ENCODE results near the gene SYNGR1.
"Not testable (repeated sequence)": the region's sequence is repeated elsewhere in the genome, so short reads cannot be mapped to it uniquely, and the experiment has no call there.

SYNGR1 gene

DNA sequence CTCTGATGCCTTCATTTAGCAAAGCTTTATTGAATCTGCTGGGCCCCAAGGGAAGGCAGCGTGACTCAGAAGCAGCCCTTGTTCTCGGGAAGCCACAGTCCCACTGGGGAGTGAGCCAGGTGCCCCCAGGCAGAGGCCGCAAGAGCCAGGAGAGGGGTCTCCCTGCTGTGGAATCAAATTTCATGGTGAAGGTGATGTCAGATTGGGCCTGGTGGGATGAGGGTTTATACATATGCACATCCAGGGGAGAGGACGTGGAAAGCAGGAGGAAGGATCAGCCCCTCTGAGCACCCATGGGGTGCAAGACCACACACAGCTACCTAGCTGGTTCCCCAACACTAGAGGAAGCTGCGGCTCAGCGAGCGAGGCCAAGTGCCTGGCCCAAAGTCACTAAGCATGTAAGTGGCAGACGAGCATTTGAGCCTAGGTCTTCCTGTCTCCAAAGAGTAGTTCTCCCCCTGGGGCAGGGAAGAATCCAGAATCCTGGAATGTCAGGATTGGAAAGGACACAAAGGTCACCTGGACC is 2.0 kb downstream of the SYNGR1 start:
- DNase-seq (ENCODE audit: low spot score), result no peak

DNA sequence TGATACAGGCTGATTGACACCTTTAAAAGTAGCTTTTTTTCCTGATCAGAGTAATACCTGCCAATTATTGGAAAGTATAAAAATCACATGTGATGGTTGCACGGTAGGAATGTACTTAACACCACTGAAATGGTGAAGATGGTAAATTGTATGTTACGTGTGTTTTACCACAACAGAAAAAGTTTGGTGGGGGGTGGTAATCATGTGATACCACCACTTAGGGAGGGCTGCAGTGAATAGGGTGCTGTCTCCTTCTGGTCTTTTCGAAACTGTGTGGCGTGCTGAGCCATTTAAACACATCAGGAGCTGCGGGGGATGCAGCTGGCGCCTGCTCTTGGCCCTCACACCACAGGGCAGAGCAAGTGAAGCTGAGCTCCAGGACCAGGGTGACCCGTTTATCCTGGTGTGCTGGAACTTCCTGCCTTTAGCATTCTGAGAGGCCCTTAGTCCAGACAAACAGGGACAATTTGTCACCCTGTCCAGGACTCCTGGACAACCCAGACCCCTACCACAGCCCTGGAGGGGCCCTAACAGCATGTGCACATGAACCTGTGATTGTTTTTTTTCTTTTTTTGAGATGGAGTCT is 2.6 kb downstream of the SYNGR1 start:
- DNase-seq (ENCODE audit: low spot score), result no peak

DNA sequence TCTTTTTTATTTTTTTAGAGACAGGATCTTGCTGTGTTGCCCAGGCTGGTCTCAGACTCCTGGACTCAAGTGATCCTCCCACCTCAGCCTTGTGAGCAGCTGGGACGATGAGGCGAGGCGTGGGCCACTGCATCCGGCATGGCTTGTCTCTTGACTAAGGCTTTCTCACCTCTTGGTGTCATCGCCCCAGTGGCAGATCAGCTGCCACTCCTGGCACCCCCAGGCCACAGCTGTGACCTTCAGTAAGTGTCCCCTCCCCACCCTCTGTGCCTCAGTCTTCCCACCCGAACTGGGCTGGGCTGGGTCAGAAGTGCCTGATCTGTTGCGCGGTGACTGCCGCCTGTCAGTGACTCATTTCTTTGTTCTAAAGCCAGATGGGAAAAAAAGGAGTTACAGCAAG is 3.6 kb downstream of the SYNGR1 start:
- no peak for DNase-seq (ENCODE audit: low spot score)

DNA sequence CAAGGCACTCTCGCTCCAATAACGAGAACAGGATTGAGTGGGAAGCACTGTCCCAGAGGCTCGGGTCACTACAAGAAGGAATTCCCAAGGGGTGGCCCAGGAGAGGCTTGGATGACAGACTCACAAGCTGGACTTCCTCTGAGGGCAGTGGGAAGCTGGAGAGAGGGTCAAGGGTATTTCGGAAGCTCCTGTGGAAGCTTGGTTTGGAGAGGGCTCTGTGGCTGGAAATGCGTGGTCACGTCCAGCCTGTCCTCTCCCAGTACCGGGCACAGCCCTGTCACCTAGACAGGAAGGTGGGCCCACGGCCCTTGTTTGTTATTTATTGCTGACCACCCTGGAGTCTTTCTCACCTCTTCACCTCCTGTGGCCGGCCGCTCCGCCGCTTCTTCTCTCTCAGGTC is 5.3 kb downstream of the SYNGR1 start:
- DNase-seq (ENCODE audit: low spot score), result no peak

DNA sequence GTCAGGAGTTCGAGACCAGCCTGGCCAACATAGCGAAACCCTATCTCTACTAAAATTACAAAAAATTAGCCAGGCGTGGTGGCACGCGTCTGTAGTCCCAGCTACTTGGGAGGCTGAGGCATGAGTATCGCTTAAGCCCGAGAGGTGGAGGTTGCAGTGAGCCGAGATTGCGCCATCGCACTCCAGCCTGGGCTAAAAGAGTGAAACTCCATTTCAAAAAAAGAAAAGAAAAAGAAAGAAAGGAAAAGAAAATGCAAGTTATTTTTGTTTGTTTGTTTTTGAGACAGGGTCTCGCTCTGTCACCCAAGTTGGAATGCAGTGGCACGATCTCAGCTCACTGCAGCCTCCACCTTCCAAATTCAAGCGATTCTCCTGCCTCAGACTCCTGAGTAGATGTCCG is 6.0 kb downstream of the SYNGR1 start:
- not testable (repeated sequence) for DNase-seq (ENCODE audit: low spot score)

DNA sequence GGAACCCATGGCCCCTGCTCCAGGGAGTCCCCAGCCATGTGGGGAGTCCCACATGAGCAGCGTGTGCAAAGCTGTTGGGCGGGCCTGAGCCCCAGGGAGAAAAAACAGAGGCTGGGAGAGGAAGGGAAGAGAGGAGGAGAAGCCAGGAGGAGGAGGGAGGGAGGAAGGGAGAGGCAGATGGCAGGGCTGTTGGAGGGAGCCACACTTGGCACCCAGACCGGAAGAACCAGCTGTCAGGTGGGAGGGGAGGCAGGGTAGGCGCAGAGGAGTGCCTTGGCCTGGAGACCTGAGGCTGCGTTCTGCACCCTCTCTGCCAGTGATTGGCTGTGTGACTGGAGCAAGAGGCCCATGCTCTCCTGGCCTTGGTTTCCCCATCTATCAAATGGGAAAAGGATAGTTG is 6.7 kb downstream of the SYNGR1 start:
- no peak for DNase-seq (ENCODE audit: low spot score)

DNA sequence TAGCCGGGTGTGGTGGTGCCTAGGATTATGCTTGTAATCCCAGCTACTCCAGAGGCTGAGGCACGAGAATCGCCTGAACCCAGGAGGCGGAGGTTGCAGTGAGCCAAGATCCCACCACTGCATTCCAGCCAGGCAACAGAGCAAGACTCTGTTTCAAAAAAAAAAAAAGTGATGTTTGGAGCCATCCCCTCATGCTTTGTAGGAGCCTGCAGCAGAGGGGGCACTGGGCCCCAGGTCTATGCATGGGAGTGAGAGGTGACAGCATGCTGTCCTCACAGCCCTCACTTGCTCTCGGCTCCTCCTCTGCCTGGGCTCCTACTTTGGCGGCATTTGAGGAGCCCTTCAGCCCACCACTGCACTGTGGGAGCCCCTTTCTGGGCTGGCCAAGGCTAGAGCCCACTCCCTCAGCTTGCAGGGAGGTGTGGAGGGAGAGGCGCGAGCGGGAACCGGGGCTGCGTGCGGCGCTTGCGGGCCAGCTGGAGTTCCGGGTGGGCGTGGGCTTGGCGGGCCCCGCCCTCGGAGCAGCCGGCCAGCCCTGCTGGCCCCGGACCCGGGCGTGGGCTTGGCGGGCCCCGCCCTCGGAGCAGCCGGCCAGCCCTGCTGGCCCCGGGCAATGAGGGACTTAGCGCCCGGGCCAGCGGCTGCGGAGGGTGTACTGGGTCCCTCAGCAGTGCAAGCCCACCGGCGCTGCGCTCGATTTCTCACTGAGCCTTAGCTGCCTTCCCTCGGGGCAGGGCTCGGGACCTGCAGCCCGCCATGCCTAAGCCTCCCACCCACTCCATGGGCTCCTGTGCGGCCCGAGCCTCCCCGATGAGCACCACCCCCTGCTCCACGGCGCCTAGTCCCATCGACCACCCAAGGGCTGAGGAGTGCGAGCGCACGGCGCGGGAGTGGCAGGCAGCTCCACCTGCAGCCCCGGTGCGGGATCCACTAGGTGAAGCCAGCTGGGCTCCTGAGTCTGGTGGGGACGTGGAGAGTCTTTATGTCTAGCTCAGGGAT is 7.6 kb downstream of the SYNGR1 start:
- not testable (repeated sequence) for DNase-seq (ENCODE audit: low spot score)

DNA sequence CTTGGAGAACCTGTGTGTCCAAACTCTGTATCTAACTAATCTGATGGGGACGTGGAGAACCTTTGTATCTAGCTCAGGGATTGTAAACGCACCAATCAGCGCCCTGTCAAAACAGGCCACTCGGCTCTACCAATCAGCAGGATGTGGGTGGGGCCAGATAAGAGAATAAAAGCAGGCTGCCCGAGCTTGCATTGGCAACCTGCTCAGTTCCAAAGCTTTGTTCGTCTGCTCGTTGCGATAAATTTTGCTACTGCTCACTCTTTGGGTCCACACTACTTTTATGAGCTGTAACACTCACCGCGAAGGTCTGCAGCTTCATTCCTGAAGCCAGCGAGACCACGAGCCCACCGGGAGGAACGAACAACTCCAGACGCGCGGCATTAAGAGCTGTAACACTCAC is 8.4 kb downstream of the SYNGR1 start:
- DNase-seq (ENCODE audit: low spot score), result not testable (repeated sequence)

DNA sequence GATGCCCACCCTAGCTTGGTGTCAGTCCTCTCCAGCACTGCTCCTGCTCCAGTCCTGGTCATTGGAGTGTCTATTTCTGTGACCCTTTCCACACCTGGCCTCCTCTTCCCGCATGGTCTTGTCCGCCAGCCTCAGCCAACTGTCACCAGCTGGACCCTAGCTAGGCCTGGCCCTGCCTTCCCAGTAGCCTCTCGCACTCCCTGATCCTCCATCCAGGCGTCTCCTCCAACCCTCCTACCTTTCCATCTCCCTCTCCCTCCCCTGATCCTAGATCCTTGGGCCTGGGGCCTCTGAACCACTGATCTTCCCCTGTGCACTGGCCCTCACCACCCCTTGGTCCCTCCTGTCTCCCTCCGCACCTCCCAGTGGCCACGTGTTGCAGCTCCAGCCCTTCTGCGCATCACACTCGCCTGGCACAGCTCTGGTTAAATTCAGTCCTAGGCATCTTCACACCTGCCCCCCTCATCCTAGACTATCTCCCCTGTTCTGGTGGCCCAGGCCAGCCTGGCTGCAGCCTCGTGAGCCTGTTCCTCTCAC is 9.9 kb downstream of the SYNGR1 start:
- DNase-seq (ENCODE audit: low spot score), result no peak

DNA sequence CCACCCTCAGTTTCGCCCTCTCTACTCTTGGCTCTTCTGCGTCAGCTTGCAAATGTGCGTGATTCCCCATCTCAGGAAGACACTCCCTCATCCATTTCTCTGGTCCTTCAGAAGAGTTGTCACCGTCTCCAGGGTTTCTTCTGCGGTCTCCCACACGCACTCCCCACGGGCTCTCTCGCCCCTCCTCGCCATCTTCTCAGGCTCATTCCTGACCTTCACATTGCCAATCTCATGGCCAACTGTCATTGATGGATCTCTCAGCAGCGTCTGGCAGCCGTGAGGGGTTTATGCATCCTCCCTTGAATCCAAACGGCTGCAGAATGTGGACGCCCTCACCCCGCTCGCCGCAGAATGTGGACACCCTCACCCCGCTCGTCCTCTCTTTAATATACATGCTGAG is 10.5 kb downstream of the SYNGR1 start:
- DNase-seq (ENCODE audit: low spot score), result no peak

DNA sequence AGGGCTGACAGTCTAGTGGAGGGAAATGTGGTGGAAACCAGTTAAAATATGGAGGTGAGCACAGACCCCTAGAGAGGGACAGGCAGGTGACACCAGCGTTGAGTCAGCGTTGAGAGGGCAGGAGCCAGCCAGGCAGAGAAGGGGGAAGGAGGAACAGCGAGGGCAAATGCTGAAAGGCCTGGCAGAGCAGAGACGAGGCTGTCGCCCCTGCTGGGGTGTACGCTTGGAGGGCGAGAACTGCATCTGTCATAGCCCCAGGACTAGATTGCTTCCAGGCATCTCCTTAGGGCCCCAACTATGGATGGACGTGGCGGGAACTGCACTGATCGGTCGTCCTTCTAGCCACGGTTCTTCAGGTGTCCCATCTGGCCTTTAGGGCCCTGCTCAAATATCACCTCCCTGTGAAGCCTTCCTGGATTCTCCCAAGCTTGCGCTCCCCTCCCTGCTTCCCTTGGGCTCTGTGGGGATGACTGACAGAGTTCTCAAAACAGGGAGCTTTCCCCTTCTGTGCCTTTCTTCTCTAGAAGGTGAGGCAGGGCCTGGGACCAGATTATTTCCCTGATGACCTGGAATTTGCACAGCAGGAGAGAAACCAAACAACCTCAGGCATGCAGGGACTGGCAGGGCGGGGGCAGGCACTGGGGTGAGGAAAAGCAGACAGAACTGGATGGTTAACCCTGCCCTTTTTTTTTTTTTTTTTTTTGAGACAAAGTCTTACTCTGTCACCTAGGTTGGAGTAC is 11.1 kb downstream of the SYNGR1 start:
- peak; percentile 51 for DNase-seq (ENCODE audit: low spot score)

DNA sequence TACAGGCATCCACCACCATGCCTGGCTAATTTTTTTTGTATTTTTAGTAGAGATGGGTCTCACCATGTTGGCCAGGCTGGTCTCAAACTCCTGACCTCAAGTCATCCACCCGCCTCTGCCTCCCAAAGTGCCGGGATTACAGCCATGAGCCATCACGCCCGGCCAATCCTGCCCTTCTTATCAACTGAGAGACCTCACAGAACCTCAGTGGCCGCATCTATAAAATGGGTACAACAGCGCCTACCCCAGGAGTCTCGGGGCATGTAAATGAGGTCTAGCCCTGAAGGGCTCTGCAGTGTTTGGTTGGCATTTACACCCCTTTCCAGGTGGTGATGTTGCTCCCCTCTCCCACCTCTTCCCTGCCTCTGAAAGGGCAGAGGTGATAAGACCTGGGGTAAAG is 11.7 kb downstream of the SYNGR1 start:
- no peak for DNase-seq (ENCODE audit: low spot score)

DNA sequence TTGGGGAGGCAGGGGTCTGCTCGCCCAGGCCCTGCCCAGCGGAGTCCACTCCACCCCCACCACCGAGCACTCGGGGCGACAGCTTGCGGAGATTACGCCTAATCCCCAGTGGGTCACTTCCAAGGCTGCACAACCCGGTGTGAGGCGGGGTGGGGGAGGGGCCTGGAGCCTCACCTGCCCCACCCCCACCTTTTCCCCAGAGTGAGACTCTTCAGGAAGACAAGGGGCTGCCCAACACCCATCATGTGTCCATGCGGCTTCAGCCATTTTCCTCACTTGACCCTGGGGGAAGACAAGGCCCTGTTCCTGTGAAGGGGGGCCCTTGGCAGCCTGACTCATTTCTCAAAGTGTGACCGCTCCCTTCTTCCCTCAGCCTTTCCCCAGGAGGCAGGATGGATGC is 12.5 kb downstream of the SYNGR1 start:
- DNase-seq (ENCODE audit: low spot score), result peak; percentile 42

DNA sequence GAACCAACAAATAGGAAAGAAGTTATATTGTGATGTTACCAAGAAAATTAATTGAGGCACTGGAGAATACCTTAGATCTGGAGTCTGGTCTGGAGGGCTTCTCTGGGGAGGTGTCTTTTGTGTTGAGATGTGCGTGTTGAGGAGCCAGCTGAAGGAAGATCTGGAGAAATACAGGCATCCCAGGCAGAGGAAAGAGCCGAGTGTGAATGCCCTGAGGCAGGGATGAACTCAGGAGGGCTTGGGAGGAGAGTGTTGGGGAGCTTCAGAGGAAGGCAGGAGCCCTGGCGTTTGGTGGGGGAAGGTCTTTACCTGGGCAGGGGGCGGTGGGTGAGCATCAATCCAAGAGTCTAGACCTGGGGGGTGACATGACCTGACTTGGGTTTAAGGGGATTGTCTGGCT is 13.1 kb downstream of the SYNGR1 start:
- DNase-seq (ENCODE audit: low spot score), result no peak

DNA sequence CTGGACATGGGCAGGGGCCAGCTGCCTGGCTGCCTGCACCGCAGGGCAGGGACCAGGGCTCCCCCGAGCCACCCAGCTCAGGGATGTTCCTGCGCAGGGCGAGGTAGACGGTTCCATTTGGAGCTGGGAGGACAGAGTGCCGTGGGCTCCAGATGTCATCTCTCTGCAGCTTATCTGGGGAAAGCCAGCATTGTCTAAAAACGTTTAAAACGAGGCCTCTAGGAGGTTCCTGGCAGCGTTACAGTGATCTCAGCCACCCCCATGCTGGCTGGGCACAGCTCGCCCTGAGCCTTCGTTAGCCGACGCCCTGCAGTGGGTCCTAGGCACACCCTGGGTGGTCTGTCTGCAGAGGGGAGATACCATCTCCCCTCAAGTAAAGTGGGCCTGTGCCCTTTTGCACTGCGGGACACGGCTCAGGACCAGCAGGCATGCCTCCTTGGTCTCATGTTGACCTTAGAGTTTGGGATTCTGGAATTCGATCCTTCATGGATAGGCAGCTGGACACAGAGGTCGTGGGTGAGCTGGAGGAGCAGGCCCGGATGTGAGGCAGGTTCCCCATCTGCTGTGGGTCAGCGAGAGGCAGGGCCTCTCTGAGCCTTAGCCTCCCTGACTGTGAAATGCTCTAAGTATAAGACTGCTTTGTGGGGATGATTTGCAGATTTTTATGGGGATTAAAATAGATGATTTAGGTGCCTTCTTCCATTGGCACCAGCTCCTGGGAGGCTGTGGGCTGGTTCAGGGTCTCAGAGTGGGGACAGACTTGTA is 14.1 kb downstream of the SYNGR1 start:
- DNase-seq (ENCODE audit: low spot score), result peak; percentile 36

DNA sequence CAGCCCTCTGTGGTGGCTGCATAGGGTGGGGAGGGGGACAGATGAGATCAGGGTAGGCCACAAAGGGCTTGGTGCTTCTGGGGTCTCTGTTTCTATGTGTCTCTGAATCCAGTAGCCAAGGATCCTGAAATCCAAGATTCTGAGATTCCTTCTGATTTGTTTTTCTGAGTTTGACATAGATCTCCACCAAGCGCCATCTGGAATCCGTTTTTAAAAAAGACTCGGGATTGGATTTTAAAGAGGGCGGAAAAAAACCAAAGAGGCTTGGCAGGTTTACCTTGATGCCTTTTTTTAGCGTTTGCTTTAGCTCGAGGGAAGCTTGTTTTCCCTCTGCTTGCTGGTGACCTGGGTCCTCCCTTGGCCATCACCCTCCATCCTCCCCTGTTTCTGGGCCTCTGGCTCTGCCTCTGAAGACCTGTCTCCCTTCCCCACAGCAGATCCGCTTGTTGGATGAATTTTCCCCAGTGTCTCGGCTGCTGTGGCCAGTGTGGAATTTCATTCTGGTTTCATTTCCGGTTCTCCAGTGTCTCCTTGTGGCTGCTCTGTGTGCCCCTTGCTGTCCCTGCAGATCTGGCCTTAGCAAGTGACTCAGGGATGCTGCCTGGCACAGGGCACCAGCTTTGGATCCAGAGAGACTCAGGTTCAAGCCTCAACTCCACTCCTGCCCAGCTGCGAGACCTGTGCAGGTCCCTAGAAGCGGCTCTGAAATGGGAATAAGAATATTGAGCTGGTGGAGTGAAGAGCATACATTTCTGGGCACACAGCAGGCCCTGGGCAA is 15.1 kb downstream of the SYNGR1 start:
- DNase-seq (ENCODE audit: low spot score), result peak; percentile 57

DNA sequence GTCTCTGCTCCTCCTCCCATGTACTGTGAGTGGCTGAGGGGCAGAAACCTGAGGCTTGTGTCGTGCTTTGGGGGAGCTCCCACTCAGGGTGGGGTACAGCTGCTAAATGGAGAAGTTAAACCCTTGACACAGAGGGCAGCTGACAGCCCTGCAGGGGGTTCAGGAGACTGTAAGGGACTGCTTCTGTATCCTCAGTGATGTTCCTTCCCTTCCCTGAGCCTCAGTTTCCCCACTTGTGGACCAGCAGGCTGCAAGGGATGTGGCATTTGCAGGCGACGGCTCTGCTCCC is 15.6 kb downstream of the SYNGR1 start:
- DNase-seq (ENCODE audit: low spot score), result no peak

DNA sequence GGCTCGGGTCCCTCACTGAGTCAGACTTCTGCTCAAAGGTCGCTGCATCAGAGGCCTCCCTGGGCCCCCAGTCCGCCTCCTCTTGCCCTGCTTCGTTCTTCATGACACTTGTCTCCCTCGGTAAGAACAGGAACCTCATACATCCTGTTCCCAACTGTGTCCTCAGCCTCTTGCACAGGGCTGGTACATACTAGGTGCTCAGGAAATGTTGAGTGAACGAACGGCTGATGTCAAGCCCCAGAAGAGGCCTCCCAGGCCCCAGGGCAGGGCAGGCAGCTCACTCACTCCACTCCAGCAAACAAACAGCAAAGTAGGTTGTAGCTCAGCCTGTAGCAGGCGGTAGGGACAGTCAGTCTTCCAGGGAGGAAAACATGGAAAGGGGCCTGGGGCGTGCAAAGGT is 17.2 kb downstream of the SYNGR1 start:
- no peak for DNase-seq (ENCODE audit: low spot score)

DNA sequence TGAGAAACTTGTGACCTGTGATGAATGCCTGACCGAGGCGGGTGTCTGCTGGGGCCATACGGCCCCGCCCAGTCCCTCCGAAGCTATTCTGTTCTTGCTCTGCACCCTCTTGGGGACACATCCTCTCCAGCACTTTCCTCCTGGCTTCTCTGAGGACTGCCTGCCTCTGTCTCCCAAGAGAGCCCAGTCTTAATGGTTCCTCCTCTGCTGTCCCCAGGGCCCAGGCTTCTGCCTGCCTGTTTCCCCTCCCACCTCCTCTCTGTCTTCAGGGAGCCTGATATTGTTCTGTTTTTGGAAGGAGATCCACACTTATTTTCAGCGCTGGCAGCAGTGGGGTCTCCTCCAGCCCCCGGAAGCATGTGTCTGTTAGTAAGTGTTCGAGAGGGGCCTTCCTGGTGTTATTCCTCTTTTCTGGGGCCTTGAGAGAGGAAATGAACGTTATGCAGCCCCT is 18.7 kb downstream of the SYNGR1 start:
- DNase-seq (ENCODE audit: low spot score), result no peak

DNA sequence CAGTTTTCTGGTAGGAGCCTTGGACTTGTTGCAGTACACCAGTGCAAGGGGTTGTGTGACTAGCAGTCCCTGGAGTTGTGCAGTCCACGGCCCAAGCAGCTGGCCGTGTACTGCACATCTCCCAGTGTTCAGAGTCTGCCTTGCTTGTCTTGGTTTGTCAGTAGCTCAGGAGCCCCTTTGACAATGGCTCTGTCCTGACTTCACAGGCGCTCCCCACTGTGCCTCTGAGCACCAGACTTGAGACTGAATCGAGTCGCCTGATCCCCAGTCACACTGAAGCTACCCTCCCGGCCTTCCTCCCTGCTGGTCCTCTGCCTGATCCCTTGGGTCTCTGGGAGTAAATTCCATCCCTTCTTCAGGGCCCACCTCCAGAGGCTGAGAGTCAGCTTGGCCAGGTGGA is 19.4 kb downstream of the SYNGR1 start:
- DNase-seq (ENCODE audit: low spot score), result no peak

DNA sequence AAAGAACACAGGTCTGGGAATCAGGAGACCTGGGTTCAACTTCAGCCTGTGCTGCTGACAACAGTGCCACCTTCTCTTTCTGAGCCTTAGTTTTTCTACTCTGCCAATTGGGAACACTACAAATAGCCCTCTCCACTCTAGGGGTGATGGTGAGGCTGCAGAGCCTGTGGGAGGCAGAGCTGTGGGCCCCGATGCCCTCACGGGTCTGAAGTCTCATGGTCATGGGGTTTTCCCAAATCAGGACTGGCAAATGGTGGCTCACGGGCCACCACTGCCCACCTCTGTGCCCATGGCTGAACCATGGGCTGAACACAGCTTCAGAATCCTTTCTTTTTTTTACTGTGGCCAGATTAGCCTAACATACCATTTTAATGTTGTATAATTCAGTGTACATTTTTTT is 19.8 kb downstream of the SYNGR1 start:
- no peak for DNase-seq (ENCODE audit: low spot score)

Data from AG20443 (cell line).